IPS-11a (cell line): Measurements from ENCODE around the gene ODF4.
A peak's percentile ranks its signal among the peaks of the same experiment; 100 is the strongest.
"Not testable (repeated sequence)": the region's sequence is repeated elsewhere in the genome, so short reads cannot be mapped to it uniquely, and the experiment has no call there.

ENCODE experiments used
- H3K4me3 ChIP-seq: one replicate; pipeline ENCODE4 v1.5.1; 2013; ENCODE audit warnings: low read depth, low read length, control low read depth

ODF4 gene

GRCh38 chr17:8366231-8366630 is 26.6 kb downstream of the ODF4 start:
- no peak overlapping the region for H3K4me3 ChIP-seq

GRCh38 chr17:8368193-8368592 is 28.6 kb downstream of the ODF4 start:
- H3K4me3 ChIP-seq: no peak overlapping the region

GRCh38 chr17:8369944-8370343 is 30.3 kb downstream of the ODF4 start:
- H3K4me3 ChIP-seq: no peak overlapping the region

- H3K4me3 ChIP-seq: no peak overlapping the region
Measured at GRCh38 chr17:8371786-8372185, 32.1 kb downstream of the ODF4 start.

- no peak overlapping the region for H3K4me3 ChIP-seq
Measured at GRCh38 chr17:8372422-8372821, 32.8 kb downstream of the ODF4 start.

- H3K4me3 ChIP-seq: not testable (repeated sequence)
Measured at GRCh38 chr17:8373856-8374255, 34.2 kb downstream of the ODF4 start.

GRCh38 chr17:8375738-8376259 is 36.2 kb downstream of the ODF4 start:
- H3K4me3 ChIP-seq: peak overlapping the region; percentile 49

GRCh38 chr17:8376271-8377067 is 36.8 kb downstream of the ODF4 start, which contains the start of gene KRABD2:
KRABD2 (minus strand) TSS chr17:8376704.
- peak within 1 kb of the TSS; percentile 49 for H3K4me3 ChIP-seq

- H3K4me3 ChIP-seq: no peak overlapping the region
Measured at GRCh38 chr17:8377422-8377821, 37.8 kb downstream of the ODF4 start.

GRCh38 chr17:8378117-8378516 is 38.5 kb downstream of the ODF4 start:
- H3K4me3 ChIP-seq: not testable (repeated sequence)

GRCh38 chr17:8380049-8380448 is 40.4 kb downstream of the ODF4 start:
- no peak overlapping the region for H3K4me3 ChIP-seq

GRCh38 chr17:8382052-8382879 is 42.6 kb downstream of the ODF4 start:
- H3K4me3 ChIP-seq: peak overlapping the region; percentile 99

- H3K4me3 ChIP-seq: peak overlapping the region; percentile 99
Measured at GRCh38 chr17:8382880-8383142, 43.2 kb downstream of the ODF4 start.

GRCh38 chr17:8383143-8383822 is 43.6 kb downstream of the ODF4 start, which contains the start of gene RPL26:
RPL26 (minus strand) TSS chr17:8383193; CDS start chr17:8382310, 883 bp downstream.
- H3K4me3 ChIP-seq: peak within 1 kb of the TSS; percentile 99

GRCh38 chr17:8384801-8385378 is 45.2 kb downstream of the ODF4 start:
- no peak overlapping the region for H3K4me3 ChIP-seq

GRCh38 chr17:8386841-8387240 is 47.2 kb downstream of the ODF4 start:
- H3K4me3 ChIP-seq: no peak overlapping the region

GRCh38 chr17:8387914-8388651 is 48.4 kb downstream of the ODF4 start:
- H3K4me3 ChIP-seq: no peak overlapping the region

GRCh38 chr17:8391711-8392110 is 52.1 kb downstream of the ODF4 start:
- H3K4me3 ChIP-seq: no peak overlapping the region

- H3K4me3 ChIP-seq: no peak overlapping the region
Measured at GRCh38 chr17:8392274-8392673, 52.6 kb downstream of the ODF4 start.
